OCI-LY7 (cell line): ENCODE results near the gene ZNRF4. TPM values are rescaled to one million over a fixed set of nuclear protein-coding genes. Genes with fewer than 3 reads are reported as not detected.

Experiments
- BruUV-seq: library from RNA; stranded (reverse); fragments of 400-500 nt; replicated peaks from 2 replicates; lab custom pipeline; 2021; lab: Mats Ljungman, UMichigan
- CTCF ChIA-PET: fragments of 300-600 bp; sonication (Branson Sonifier 250); formaldehyde crosslinking; loops from one replicate; lab custom pipeline; 2022; ENCODE audit warnings: antibody characterized with exemption; ENCODE audit not compliant: unreplicated experiment; lab: Charles Lee
- POLR2A ChIA-PET: fragments of 300-600 bp; sonication (Branson Sonifier 250); formaldehyde crosslinking; loops from one replicate; lab custom pipeline; 2022; ENCODE audit warnings: antibody characterized with exemption; lab: Charles Lee
- DNase-seq: peaks from one replicate; pipeline ENCODE4 v3.0.0-alpha.2; 2015; ENCODE audit warnings: low spot score
- H2AFZ ChIP-seq: fragments of 200-600 bp; sonication (generic), shearing (Covaris generic); 2 replicates; pipeline ENCODE4 v1.6.1; 2014; ENCODE audit warnings: mild to moderate bottlenecking, antibody characterized with exemption, low read length, moderate library complexity
- H3K27ac ChIP-seq: fragments of 200-600 bp; sonication (generic); 2 replicates; pipeline ENCODE4 v1.5.1; 2014; ENCODE audit warnings: mixed run types, low read depth, mild to moderate bottlenecking, moderate library complexity, low read length, inconsistent platforms; ENCODE audit not compliant: poor library complexity, severe bottlenecking
- H3K36me3 ChIP-seq: fragments of 200-600 bp; sonication (generic); 2 replicates; pipeline ENCODE4 v1.6.1; 2014; ENCODE audit warnings: mild to moderate bottlenecking, antibody characterized with exemption, low read length, moderate library complexity, mixed read lengths; ENCODE audit not compliant: insufficient read depth
- H3K4me1 ChIP-seq: fragments of 200-600 bp; sonication (generic); 2 replicates; pipeline ENCODE4 v1.5.1; 2014; ENCODE audit warnings: mild to moderate bottlenecking, low read length; ENCODE audit not compliant: insufficient read depth, poor library complexity, severe bottlenecking
- H3K4me2 ChIP-seq: fragments of 200-600 bp; sonication (generic); 2 replicates; pipeline ENCODE4 v1.6.1; 2014; ENCODE audit warnings: mild to moderate bottlenecking, low read length
- H3K4me3 ChIP-seq: fragments of 200-600 bp; sonication (generic); 2 replicates; pipeline ENCODE4 v1.5.1; 2014; ENCODE audit warnings: mild to moderate bottlenecking, low read depth, low read length; ENCODE audit not compliant: poor library complexity, severe bottlenecking
- H3K79me2 ChIP-seq: fragments of 200-600 bp; sonication (generic); 2 replicates; pipeline ENCODE4 v1.6.1; 2016; ENCODE audit warnings: low read depth, mild to moderate bottlenecking, low read length, moderate library complexity, mixed read lengths; ENCODE audit not compliant: insufficient read depth
- H3K9me2 ChIP-seq: fragments of 200-600 bp; sonication (generic); 2 replicates; pipeline ENCODE4 v1.6.1; 2016; ENCODE audit warnings: mild to moderate bottlenecking, low read length, mixed read lengths; ENCODE audit not compliant: insufficient read depth
- H3K9me3 ChIP-seq: fragments of 200-600 bp; sonication (generic); 2 replicates; pipeline ENCODE4 v1.6.1; 2014; ENCODE audit warnings: mild to moderate bottlenecking, mixed run types, low read length, mixed read lengths
- H4K20me1 ChIP-seq: fragments of 200-600 bp; sonication (generic); 2 replicates; pipeline ENCODE4 v1.6.1; 2014; ENCODE audit warnings: mild to moderate bottlenecking, antibody characterized with exemption, low read length, moderate library complexity, mixed read lengths; ENCODE audit not compliant: insufficient read depth
- CTCF ChIP-seq: fragments of 200-600 bp; sonication (generic); conservative IDR thresholded peaks from 2 replicates; pipeline ENCODE4 v1.5.1; 2014; ENCODE audit warnings: mild to moderate bottlenecking, antibody characterized with exemption, low read length, moderate library complexity, mixed read lengths
- EZH2phosphoT487 ChIP-seq: fragments of 200-600 bp; sonication (generic); IDR thresholded peaks from 2 replicates; pipeline ENCODE4 v1.6.1; 2018; ENCODE audit warnings: low read depth, borderline replicate concordance, mild to moderate bottlenecking, mixed run types, antibody characterized with exemption, low read length, moderate library complexity, mixed read lengths
- intact Hi-C: fragments of 100-400 bp; cut with micrococcal nuclease; formaldehyde crosslinking; loops from one replicate; pipeline ENCODE4 v1.10.0; 2022; ENCODE audit not compliant: unreplicated experiment
- total RNA-seq, 2 experiments: library from RNA; depleted of rRNA in 1 of 2; stranded (reverse); fragments of >200 nt in 1 of 2; shearing (Covaris generic) in 1 of 2; gene quantifications; 2 replicates each; pipeline ENCODE4 v1.2.3, GENCODE V29; 2014 to 2022

Gene ZNRF4
- total RNA-seq, 2 experiments from 2014 or later, result not detected

- Histone ChIP-seq H3K4me3 (no peak overlapping the region), H3K9me2 (no peaks in the 10 kb centered on the region), H4K20me1 (no peaks in the 10 kb centered on the region), H3K36me3 (no peaks in the 10 kb centered on the region), H3K27ac (no peak overlapping the region), H3K9me3 (no peaks in the 10 kb centered on the region), H2AFZ (no peak overlapping the region), H3K4me1 (no peaks in the 10 kb centered on the region), H3K4me2 (no peak overlapping the region), H3K79me2 (no peaks in the 10 kb centered on the region)
- ChIA-PET POLR2A (no interaction called here), CTCF (no interaction called here)
- DNase-seq, result no peak
- TF ChIP-seq CTCF (no peak), EZH2phosphoT487 (no peak)
- intact Hi-C loops, result no loop called here
- BruUV-seq, result no TSS peak
Measured at GRCh38 chr19:5420953-5421352, 34.3 kb upstream of the ZNRF4 start.

GRCh38 chr19:5423567-5424125 is 31.6 kb upstream of the ZNRF4 start:
- intact Hi-C loops, result no loop called here
- Histone ChIP-seq H3K36me3 (no peaks in the 10 kb centered on the region), H2AFZ (no peak overlapping the region), H3K9me2 (no peaks in the 10 kb centered on the region), H3K4me1 (no peaks in the 10 kb centered on the region), H3K4me2 (no peak overlapping the region), H3K9me3 (no peaks in the 10 kb centered on the region), H4K20me1 (no peaks in the 10 kb centered on the region), H3K79me2 (no peaks in the 10 kb centered on the region), H3K27ac (no peak overlapping the region), H3K4me3 (no peak overlapping the region)
- ChIA-PET POLR2A (no interaction called here), CTCF (no interaction called here)
- TF ChIP-seq CTCF, result no peak
- no peak for TF ChIP-seq EZH2phosphoT487
- no peak for DNase-seq
- no TSS peak for BruUV-seq

DNA sequence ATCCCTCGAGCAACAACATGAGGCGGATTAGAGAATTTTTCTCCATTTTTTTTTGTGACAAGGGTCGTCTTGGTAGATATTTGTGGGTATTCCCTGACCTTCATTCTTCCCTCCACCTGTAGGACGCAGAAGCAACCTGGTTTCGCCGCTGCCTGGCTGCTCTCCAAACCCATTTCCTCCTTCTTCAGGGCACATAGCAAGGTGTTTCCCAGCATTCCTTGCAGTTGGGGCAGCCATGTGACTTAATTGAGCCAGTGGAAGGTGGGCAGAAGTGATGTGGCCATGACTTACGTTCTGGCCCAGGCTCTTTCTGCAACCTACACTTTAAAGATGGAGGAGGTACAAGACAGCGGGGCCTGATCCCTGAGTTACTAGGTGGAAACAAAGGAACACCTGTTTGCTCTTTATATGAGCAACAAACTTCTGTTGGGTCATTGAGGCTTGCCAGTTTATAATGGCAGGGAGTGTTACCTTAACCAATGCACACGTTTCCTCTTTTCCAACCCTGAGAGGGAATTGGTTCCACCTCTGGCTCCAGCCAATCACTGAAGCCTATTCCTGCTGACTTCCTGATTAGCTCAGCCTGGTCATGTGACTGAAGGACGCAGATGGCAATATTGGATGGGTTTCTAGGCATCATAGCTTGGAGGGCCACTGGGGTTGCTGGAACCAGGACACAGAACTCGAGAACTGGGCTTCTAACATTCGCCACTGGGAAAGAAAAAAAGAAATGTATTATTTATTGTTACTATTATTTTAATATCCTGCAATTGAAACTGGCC is 30.8 kb upstream of the ZNRF4 start:
- CTCF ChIA-PET, result no interaction called here
- POLR2A ChIA-PET, result no interaction called here
- intact Hi-C loops, result no loop called here
- Histone ChIP-seq H2AFZ (no peak overlapping the region), H3K27ac (no peak overlapping the region), H3K79me2 (no peaks in the 10 kb centered on the region), H3K9me3 (no peaks in the 10 kb centered on the region), H3K4me2 (no peak overlapping the region), H3K9me2 (no peaks in the 10 kb centered on the region), H3K4me3 (no peak overlapping the region), H3K4me1 (no peaks in the 10 kb centered on the region), H4K20me1 (no peaks in the 10 kb centered on the region), H3K36me3 (no peaks in the 10 kb centered on the region)
- TF ChIP-seq EZH2phosphoT487 (no peak), CTCF (no peak)
- BruUV-seq, result no TSS peak
- no peak for DNase-seq
